Renal pelvis (tissue), 4 donors: ENCODE data around the gene TYW1B. TPM values are rescaled to one million over a fixed set of nuclear protein-coding genes. Genes with fewer than 3 reads are reported as not detected.
"Not testable (repeated sequence)": the region's sequence is repeated elsewhere in the genome, so short reads cannot be mapped to it uniquely, and the experiment has no call there.

Experiments used
- DNase-seq: peaks from one replicate; pipeline ENCODE4 v3.0.0-alpha.2; 2013
- polyA plus RNA-seq, 3 donors: library from polyadenylated mRNA; unstranded; fragments of 120-200 nt; gene quantifications; one replicate each; pipeline ENCODE4 v1.2.1, GENCODE V29; 2013; ENCODE audit not compliant: insufficient read length in 3 of 3

Gene TYW1B
- polyA plus RNA-seq, 3 donors: 2.8 to 9.4 (median 3.9) TPM

DNA sequence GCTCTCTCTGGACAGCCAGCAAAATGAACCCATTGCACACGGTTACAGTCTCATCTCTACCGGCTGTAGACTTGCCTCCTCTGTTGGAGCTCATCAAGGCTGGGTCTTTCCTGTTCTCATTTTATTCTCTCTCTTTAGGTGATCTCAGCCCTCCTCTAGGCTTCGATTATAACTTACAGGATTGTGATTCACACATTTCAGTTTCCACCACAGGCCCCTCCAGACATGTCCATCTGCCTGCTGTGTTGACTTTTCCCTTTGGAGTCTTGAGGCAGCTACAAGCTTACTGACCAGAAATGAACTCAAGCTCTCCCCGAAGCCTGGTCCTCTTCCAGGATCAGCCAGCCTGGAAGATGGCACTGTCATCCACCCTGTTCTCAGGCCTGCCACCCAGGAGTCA lies 268.5 kb downstream of the TYW1B start:
- not testable (repeated sequence) for DNase-seq

DNA sequence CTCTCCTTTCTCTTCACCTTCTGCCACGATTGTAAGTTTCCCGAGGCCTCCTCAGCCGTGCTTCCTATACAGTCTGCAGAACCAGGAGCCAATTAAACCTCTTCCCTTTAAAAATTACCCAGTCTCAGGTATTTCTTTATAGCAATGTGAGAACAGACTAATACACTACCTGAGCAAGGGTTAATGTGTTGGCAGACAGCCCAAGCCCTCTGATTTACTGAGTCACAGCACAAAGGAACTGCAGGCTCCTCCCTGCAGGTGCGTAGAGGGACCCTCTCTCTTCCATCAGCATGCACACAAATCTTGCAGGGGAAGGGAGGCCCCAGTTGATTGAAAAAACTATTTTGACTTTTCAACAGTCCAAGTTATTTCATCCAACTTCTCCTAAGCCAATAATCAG lies 271.3 kb downstream of the TYW1B start:
- not testable (repeated sequence) for DNase-seq

DNA sequence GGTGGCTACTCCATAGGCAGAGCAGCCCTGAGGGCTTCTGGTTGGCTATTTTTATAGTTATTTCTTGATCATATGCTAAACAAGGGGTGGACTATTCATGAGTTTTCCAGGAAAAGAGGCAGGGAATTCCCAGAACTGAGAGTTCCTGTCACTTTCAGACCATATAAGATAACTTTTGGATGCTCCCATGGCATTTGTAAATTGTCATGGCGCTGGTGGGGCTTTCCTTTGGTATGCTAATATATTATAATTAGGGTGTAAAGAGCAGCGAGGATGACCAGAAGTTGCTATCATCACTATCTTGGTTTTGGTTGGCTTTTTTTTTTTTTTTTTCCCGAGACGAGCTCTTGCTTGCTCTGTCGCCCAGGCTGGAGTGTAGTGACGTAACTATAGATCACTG lies 272.8 kb downstream of the TYW1B start:
- DNase-seq: not testable (repeated sequence)

DNA sequence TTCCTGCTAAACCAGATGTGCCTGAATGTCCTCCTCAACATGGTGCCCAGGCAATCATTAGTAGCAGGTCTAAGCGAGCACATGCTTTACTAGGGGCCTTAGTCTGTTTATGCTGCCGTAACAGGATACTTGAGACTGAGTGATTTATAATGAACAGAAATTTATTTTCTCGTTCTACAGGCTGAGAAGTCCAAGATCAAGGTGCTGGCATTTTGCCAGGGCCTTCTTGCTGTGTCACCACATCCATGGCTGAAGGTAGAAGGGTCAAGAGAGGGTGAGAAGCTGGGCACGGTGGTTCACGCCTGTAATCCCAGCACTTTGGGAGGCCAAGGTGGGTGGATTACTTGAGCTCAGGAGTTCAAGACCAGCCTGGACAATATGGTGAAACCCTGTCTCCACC lies 273.6 kb downstream of the TYW1B start:
- not testable (repeated sequence) for DNase-seq

DNA sequence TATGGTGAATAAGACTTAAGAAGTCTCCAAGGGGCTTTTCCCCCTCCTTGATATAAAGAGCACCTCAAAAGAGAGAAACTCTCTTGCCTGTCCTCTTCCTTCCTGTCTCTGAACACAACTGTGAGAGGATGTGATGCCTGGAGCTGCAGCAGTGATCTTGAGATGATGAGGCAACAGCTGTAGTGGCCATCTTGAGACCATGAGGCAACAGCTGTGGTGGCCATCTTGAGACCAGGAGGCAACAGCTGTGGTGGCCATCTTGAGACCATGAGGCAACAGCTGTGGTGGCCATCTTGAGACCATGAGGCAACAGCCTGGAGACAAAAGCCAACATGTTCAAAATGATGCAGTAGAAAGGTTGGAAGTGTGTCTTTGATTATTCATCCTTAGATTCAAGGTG lies 277.5 kb downstream of the TYW1B start:
- DNase-seq: not testable (repeated sequence)

DNA sequence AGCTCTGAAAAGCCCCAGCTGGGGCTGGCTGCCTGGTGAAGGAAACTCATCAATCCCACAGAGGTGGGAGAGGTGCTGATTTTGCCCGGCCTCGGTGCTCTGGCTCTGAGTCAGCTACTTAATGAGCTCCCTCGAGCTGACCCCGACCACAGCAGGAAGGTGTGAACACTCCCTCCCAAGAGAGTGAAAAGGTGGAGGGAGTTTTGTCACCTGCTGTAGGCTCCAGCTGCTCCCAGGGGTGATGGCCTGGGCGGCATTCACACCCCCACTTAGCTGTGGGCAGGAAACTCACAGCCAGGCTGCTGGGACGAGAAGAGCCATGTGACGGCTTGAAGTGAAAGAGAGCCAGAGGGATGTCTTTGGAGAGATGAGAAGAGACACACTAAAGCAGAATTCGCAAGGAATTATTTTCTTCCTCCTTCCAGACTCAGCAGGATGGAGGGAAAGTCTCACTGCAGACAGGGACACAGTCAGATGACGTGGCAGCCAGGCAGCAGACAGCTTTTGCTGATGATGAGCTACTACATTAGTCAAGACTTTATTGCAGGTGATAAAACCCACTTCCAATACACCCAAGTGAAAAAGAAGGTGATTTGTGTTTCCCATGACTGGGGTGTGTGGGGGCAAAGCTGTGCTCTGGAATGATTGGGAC lies 281.3 kb downstream of the TYW1B start:
- DNase-seq: not testable (repeated sequence)

DNA sequence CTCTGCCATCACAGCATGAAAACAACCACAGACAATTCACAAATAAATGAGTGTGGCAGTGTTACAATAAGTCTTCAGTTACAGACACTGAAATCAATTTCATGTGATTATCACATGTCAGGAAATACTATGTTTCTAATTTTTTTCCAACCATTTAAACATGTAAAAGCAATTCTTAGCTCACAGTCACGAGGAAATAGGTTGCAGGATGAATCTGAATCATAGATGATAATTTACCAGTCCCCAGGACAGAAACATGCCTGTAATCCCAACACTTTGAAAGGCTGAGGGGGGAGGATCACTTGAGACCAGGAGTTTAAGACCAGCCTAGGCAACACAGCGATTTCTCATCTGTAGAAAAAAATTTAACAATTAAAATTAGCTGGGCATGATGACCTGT lies 283.5 kb downstream of the TYW1B start:
- DNase-seq: not testable (repeated sequence)

DNA sequence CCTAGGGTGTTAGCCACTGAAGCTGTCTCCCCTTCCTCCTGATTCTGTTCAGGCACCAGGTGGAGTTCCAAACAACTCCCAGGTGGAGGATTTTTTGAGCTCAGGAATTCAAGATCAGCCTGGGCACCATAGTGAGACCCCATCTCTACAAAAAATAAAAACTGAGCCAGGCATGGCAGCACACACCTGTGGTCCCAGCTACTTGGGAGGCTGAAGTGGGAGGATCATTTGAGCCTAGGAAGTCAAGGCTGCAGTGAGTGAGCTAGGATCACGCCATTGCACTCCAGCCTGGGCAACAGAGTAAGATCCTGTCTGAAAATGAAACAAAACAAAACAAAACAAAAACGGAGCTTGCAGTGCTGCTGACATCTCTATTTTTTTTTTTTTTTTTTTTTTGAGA lies 287.1 kb downstream of the TYW1B start:
- no peak for DNase-seq

DNA sequence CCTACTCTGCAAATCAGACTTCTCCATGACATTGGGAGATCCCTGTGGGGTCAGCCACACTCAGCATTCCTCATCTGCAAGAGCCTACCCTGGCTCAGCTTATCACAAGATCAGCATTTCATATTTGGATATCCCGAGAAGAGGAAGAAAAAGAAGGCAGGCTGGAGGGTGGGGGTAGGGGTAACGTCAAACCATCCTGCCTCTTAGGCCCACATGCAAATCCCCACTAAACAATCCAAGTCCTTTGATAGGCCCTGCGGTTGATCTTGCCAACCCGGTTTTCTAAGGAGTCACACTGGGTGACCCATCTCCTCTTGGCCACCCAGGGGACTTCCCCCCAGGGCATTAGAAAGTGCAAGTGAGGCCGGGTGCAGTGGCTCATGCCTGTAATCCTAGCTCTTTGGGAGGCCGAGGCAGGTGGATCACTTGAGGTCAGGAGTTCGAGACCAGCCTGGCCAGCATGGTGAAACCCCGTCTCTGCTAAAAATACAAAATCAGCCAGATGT lies 287.8 kb downstream of the TYW1B start:
- DNase-seq: no peak

DNA sequence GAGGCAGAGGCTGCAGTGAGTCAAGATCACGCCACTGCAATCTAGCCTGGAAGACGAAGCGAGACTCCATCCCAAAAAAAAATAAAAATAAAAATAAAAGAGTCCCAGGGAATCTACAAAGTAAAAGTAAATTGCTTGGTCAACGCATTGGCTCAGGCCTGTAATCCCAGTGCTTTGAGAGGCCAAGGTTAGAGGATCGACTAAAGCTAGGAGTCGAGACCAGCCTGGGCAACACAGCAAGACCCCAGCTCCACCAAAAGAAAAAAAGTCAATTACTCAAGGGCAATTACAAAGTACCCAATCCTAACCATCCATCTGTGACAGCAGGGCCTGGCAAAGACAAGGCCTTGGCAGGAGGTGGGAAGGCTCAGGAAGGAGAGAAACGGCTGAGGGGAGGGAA lies 288.3 kb downstream of the TYW1B start:
- no peak for DNase-seq

DNA sequence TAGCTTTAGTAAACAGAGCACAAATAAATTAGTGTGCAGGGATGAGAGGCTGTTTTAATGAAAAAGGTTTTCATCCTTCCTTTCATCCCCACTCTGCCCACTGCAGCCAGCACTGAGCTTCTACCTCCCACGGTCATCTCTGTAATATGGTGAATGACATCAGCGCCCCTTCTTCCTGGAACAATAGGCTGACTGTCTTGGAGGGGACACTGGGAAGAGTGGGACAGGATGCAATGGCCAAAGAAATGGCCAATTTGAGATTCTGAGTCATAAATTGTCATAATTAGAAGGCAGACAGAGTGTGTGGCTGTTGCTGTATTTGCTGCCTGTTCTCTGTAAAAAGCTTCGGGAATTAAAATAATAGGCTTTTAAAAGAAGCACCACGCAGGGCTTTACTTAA lies 289.1 kb downstream of the TYW1B start:
- no peak for DNase-seq

DNA sequence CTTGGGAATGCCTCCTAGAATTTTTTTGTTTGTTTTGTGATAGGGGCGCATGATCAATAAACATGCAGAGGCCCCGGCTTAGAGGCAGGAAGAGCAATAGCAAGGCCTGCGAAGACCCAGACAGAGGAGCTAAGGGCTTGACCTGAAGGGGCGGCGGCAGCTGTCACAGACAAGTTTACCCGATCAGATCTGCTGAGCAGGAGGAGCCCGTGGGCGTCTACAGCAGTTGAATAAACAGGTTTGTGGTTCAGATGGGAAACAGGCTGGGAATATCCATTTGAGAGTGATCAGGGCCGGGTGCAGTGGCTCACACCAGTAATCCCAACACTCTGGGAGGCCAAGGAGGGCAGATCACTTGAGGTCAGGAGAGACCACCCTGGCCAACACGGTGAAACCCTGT lies 289.9 kb downstream of the TYW1B start:
- DNase-seq: no peak

DNA sequence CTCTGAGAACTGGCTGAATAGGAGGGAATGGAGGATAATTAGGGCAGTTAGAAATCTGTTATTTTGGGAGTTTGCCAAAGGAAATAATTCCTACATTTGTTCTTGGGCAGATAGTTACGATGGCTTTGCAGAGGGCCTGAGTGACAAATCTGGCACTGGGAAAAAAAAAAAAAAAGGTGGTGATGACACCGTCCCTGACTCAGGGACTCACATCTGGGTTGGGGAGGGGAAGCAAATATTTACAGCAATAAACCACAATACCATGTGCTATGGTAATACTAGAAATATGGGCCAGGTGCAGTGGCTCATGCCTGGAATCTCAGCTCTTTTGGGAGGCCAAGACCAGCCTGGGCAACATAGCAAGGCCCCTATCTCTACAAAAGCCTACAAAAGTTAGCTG lies 292.0 kb downstream of the TYW1B start:
- not testable (repeated sequence) for DNase-seq

DNA sequence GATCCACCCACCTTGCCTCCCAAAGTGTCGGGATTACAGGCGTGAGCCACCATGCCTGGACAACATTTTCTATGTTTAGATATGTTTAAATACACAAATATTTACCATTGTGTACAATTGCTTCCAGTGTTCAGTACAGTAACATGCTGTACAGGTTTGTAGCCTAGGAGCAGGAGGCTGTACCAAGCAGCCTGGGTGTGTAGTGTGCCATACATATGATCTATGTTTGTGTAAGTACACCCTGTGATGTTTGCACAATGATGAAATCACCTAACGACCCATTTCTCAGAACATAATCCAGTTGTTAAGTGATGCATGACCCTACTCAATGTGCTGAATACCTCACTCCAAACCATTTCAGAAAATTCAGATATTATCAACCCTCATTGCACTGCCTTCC lies 297.0 kb downstream of the TYW1B start:
- not testable (repeated sequence) for DNase-seq

Other genes with a start within 250 kb of the TYW1B start
- gene POM121, start 96.9 kb upstream of the TYW1B start, polyA plus RNA-seq: 10 to 100 TPM; 46.9 to 52.2 (median 47.6) TPM
- 1 to 10 TPM in 2 of 3 donors, under 1 TPM in 1; 0.94 to 3.1 (median 2.0) TPM for gene TRIM74, start 141.3 kb upstream of the TYW1B start, polyA plus RNA-seq
- gene SPDYE8, start 201.6 kb upstream of the TYW1B start, polyA plus RNA-seq: 1 to 10 TPM in 1 of 3 donors, under 1 TPM in 2; 0.19 to 1.0 (median 0.64) TPM
- gene SPDYE11, start 229.7 kb upstream of the TYW1B start, polyA plus RNA-seq: 1 to 10 TPM in 2 of 3 donors, under 1 TPM in 1; 0.41 to 1.3 (median 1.2) TPM